HG03060 (cell line): ENCODE measurements around the gene DDX31.
"Not testable (repeated sequence)": the region's sequence is repeated elsewhere in the genome, so short reads cannot be mapped to it uniquely, and the experiment has no call there.

Source experiments
- ATAC-seq: cut with Tn5 transposase; IDR thresholded peaks from one replicate; pipeline ENCODE4 v1.9.1; 2021; ENCODE audit warnings: low read depth, moderate number of reproducible peaks; ENCODE audit not compliant: unreplicated experiment

The DDX31 gene

DNA sequence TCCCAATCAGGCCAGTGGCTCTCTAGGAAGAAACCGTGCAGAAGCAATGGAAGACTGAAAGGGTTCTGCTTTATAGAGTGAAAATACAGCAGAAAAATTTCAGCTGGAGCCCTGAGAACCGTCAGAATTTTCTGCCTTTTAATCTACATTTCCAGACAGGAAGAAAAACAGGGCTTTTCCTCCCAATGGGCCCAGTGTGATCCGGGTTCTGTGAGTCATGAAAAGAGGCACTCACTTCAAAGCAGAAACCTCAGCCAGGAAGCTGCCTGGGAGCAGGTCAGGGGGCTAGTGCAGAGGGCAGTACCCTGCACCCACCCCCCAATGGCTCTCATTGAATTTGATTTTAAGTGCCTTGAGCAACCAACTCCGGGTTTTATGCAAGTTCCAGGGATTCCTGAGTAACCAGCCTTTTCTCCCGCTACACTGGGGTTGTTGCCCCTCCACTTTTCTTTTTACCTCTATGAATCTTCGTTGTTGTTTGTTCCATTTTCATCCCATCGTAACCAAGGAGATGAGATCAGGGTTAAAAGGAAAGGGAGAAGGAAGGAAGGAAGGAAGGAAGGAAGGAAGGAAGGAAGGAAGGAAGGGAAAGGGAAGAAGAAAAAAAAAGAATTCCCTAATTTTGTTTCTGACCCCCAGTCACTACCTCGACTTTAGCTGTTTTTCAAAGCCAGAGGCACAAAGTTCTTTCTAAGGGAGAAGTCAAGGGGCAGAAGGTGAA is 86.0 kb downstream of the DDX31 start:
- no peak for ATAC-seq

GRCh38 chr9:132582786-132583583 is 86.8 kb downstream of the DDX31 start:
- ATAC-seq: no peak

DNA sequence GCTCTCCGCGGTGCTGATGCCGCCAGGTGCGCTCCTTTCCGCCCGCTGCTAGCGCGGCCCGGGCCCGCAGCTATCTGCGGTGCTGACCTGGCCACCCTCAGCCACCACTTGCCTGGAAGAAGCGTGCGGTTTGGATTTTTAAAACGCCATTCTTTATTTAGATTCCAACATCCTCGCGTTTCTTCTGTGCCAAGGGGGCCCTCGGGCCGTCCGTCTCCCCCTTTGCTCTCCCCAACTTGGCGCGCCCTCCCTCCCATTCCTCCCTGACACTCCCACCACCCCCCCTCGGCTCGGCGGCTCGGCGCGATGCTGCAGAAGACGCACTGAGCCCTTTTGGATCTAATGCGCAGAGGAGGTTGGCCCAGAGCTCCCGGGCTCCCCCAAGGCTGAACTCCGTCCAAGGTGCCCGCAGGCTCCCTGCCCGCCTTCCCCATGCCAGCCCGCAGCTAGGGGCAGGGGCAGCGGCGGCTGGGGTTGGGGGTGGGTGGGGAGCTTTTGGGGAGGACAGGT is 87.5 kb downstream of the DDX31 start, which contains the start of gene BARHL1:
TSS of gene BARHL1 (plus strand) at position 331 of the 510 bp plus-strand sequence. CDS start 192 bp downstream, outside the sequence.
- no peak for ATAC-seq

- ATAC-seq: no peak
Observed at GRCh38 chr9:132579427-132579798, 90.4 kb downstream of the DDX31 start.

- no peak for ATAC-seq
Observed at GRCh38 chr9:132578367-132578932, 91.3 kb downstream of the DDX31 start.

DNA sequence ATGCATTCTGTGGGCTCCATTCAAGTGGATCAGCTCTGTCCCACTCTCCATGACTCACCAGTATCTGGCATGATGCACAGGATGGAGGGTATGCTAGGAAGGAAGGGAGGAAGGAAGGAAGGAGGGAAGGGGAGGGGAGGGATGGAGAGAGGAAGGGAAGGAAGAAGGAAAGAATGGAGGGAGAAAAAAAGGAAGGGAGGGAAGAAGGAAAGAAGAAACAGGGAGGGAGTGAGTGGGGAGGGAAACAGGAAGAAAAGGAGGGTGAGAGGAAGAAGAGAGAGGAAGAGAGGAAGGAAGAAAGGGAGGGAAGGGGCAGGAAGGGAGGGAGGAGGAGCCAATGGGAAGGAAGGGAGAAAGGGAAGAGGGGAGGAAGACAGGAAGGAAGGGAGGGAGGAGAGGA is 92.7 kb downstream of the DDX31 start:
- no peak for ATAC-seq

- no peak for ATAC-seq
Observed at GRCh38 chr9:132575811-132576210, 94.0 kb downstream of the DDX31 start.

DNA sequence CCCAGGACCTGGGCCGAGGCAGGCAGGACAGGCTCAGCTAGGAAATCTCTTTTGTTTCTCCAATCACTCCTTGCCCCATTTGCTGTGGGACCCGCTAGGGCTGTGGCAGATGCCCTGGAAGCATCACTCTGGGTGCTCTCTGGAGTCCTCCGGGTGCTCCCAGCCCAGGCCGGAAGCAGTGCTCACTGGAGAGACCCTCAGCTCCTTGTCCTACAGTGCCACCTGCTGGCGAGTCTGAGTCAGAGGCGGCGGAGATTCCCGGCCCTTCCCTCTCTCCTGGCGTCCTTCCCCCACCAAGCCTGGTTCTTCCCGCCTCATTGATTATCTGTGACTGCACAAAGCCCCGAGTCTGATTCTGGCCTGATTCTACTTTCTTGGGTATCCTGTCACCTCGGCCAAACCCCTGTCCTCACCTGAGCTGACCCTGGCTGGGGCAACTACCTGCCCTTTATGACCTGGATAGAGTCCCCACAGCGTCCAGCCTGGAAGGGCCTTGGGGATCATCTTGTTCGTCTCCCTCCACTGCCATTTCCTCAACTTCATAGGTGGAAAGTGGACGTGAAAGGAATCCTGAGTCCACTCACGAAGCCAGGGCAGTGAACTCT is 94.7 kb downstream of the DDX31 start:
- no peak for ATAC-seq

GRCh38 chr9:132572921-132573320 is 96.9 kb downstream of the DDX31 start:
- no peak for ATAC-seq

DNA sequence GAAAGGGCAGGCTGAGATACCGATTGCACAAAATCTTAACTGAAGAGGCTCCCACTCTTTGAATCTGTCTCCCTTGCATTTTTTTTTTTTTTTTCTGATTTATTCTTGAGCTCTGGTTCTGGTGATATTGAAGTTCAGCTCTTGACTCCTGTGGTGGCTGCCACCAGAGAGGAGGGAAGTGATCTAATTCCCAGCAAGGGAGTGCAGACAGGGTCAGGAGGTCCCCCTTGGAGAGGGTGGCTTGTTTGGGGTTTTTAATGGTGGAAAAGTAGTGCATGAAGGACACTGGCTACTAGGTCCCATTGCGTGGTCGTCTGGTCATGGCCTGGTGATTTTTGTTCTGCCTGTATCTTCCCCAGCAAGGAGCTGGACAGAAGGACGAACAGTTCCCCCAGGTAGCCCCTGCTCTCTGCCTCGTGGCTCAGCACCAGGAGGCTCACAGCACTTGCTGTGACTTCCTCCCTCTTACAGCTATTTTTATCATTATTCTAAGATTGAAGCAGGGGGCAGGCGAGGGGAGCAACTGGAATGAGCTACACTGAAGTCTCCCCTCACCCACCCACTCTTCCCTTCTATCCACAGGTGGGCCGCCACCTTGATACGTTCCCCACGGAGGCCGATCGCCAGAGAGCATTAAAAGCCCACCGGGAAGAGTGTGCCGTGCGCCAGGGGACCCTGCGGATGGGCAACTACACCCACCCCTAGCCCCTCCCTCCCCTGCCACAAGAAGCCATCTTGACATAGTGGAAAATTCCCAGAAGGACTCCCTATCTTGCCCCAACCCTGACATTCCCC is 97.8 kb downstream of the DDX31 start:
- ATAC-seq: no peak

DNA sequence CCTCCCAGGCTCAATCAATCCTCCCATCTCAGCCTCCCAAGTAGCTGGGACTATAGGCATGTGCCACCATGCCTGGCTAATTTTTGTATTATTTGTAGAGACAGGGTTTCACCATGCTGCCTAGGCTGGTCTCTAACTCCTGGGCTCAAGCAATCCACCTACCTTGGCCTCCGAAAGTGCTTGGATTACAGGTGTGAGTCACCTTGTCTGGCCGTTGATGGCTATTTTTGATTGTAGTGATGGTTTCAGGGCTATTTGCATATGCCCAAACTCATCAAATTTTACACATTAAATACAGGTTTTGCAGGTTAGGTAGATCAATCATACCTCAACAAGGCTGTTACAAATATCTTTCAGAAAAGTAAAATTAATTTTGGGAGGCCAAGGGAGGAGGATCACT is 101.0 kb downstream of the DDX31 start:
- ATAC-seq: not testable (repeated sequence)

GRCh38 chr9:132564526-132564925 is 105.3 kb downstream of the DDX31 start:
- no peak for ATAC-seq

DNA sequence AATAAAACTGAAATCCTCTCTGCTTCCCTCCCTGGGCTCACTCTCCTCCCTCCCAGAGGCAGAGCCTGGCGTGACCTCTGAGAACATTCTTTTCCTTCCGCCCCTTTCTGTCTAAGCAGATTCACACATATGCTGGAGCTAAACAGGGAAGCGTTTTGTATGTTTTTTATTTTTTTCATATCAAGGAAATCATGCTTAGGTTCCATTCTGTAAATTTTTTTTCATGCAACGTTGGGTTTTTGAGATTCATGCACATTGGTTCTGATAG is 107.5 kb downstream of the DDX31 start:
- ATAC-seq: no peak

DNA sequence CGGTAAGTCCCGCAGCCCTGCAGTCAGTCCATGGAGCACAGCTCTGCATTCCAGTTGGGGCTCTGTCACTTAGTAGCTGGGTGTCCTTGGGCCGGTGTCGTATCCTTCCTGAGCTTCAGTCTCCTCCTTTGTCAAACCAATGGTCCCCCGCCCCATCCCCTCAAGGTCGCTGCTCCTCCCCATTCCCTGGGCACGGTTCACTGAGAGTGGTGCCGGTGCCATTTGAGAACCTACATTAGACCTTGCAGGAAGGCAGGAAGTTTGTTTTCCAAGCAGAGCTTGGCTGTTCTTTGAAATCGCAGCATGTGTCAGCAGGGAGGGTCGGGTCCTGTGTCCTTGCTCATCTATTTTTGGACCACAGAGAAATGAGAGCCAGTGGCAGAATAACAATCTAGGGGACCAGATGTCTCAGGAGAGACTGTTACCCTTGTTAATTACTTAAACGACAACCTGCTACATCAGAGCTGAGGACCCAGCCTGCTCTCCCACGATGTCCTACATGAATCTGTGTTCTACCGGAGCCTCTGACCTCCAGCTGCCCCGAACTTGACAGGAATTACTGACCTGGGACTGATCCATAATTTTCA is 109.1 kb downstream of the DDX31 start:
- ATAC-seq: no peak

- ATAC-seq: no peak
Observed at GRCh38 chr9:132559711-132560110, 110.1 kb downstream of the DDX31 start.

DNA sequence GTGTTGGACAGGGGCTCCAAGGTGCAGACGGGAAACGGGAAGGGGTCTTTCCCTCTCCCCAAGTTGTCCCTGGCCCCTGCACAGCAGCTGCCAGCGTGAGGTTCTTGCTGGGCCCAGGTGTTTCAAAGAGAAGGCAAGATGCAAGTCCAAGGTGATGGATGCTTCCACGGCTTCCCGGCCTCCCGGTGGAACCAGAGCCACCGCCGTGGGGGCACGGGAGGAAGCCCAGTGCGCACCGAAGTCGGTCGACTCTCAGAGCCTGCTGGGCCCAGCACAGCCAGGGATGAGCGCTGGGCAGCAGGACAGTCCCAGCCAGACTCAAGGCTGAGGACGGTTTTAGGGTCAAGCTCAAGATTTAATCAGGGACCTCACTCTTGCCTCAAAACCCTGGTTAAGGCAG is 112.6 kb downstream of the DDX31 start:
- no peak for ATAC-seq

- ATAC-seq: no peak
Observed at GRCh38 chr9:132556714-132557113, 113.1 kb downstream of the DDX31 start.

- ATAC-seq: no peak
Observed at GRCh38 chr9:132556235-132556634, 113.5 kb downstream of the DDX31 start.

- ATAC-seq: no peak
Observed at GRCh38 chr9:132555528-132555927, 114.3 kb downstream of the DDX31 start.

DNA sequence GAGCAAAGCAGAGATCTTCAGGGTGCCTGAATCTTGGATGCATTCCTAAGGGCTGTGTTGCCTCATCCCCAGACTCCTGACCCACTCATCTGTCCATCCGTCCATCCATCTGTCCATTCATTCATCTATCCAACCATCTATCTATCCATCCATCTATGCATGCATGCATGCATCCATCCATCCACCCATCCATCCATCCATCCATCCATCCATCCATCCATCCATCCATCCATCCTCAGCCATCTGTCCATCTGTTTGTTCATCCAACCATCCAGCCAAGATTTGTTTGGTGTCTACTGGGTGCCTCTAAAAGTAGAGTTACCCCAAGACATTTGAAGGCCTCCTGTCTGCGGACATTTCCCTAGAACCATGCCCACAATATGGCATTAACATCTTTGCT is 115.0 kb downstream of the DDX31 start:
- no peak for ATAC-seq
